IMR-90 (cell line): ENCODE data around the gene KRTAP10-10.

Experiments used
- CEBPB ChIP-seq: IDR thresholded peaks from 2 replicates; pipeline ENCODE4 v1.6.1; 2012; ENCODE audit warnings: low read depth, low read length, improper control_type of control experiment
- CHD1 ChIP-seq: IDR thresholded peaks from 2 replicates; pipeline ENCODE4 v1.6.1; 2012; ENCODE audit warnings: low read depth, low read length, improper control_type of control experiment
- MAZ ChIP-seq: IDR thresholded peaks from 2 replicates; pipeline ENCODE4 v1.6.1; 2012; ENCODE audit warnings: low read depth, mild to moderate bottlenecking, low read length, improper control_type of control experiment, moderate library complexity, borderline replicate concordance
- MXI1 ChIP-seq: IDR thresholded peaks from 2 replicates; pipeline ENCODE4 v1.6.1; 2012; ENCODE audit warnings: low read depth, mild to moderate bottlenecking, low read length, moderate library complexity, borderline replicate concordance
- NFE2L2 ChIP-seq: fragments of 150-350 bp; IDR thresholded peaks from 2 replicates; pipeline ENCODE4 v1.6.1; 2016; ENCODE audit warnings: low read depth, mild to moderate bottlenecking, low read length
- POLR2A ChIP-seq: IDR thresholded peaks from 2 replicates; pipeline ENCODE4 v1.6.1; 2012; ENCODE audit warnings: mild to moderate bottlenecking, low read depth, low read length
- RAD21 ChIP-seq: IDR thresholded peaks from 2 replicates; pipeline ENCODE4 v1.6.1; 2012; ENCODE audit warnings: low read length, improper control_type of control experiment
- RFX5 ChIP-seq: IDR thresholded peaks from 2 replicates; pipeline ENCODE4 v1.8.0; 2012; ENCODE audit warnings: low read depth, mild to moderate bottlenecking, low read length, moderate library complexity
- SMC3 ChIP-seq: fragments of 150-350 bp; IDR thresholded peaks from 2 replicates; pipeline ENCODE4 v1.6.1; 2016; ENCODE audit warnings: low read depth, mild to moderate bottlenecking, antibody characterized with exemption, low read length, moderate library complexity
- TF ChIP-seq, protein P1 (sequence below): conservative IDR thresholded peaks from 2 replicates; pipeline ENCODE4 v1.5.1; 2012; ENCODE audit warnings: mild to moderate bottlenecking, low read depth, low read length, improper control_type of control experiment
- TF ChIP-seq, protein P2 (sequence below): fragments of 150-350 bp; IDR thresholded peaks from 2 replicates; pipeline ENCODE4 v1.6.1; 2016; ENCODE audit warnings: low read depth, mild to moderate bottlenecking, low read length, moderate library complexity, borderline replicate concordance
- TF ChIP-seq, protein P3 (sequence below): fragments of 150-350 bp; IDR thresholded peaks from 2 replicates; pipeline ENCODE4 v1.6.1; 2017; ENCODE audit warnings: mild to moderate bottlenecking, antibody characterized with exemption, low read length, low read depth

DNA sequence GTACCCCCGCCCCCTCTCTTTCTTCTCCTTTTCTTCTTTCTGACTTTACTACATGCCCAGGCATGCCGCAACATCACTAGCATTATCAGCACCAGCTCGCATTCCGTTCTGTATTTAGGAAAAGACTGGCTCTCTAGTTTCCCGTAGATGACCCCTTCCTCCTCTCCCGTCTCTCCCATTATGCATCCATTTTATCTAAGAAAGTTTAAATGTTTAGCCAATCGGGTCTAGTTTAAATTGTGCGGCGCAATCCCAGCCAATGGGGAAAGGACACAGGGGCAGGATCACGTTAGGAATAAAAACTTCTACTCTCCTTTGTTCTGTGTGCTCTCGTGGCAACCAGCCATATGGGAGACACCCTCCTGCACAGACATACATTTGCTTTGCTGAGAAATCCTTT lies 39.1 kb upstream of the KRTAP10-10 start:
- TF ChIP-seq, protein P1, sequence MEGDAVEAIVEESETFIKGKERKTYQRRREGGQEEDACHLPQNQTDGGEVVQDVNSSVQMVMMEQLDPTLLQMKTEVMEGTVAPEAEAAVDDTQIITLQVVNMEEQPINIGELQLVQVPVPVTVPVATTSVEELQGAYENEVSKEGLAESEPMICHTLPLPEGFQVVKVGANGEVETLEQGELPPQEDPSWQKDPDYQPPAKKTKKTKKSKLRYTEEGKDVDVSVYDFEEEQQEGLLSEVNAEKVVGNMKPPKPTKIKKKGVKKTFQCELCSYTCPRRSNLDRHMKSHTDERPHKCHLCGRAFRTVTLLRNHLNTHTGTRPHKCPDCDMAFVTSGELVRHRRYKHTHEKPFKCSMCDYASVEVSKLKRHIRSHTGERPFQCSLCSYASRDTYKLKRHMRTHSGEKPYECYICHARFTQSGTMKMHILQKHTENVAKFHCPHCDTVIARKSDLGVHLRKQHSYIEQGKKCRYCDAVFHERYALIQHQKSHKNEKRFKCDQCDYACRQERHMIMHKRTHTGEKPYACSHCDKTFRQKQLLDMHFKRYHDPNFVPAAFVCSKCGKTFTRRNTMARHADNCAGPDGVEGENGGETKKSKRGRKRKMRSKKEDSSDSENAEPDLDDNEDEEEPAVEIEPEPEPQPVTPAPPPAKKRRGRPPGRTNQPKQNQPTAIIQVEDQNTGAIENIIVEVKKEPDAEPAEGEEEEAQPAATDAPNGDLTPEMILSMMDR: no peak
- TF ChIP-seq POLR2A: no peak
- TF ChIP-seq CHD1: no peak
- TF ChIP-seq NFE2L2: no peak
- TF ChIP-seq, protein P2, sequence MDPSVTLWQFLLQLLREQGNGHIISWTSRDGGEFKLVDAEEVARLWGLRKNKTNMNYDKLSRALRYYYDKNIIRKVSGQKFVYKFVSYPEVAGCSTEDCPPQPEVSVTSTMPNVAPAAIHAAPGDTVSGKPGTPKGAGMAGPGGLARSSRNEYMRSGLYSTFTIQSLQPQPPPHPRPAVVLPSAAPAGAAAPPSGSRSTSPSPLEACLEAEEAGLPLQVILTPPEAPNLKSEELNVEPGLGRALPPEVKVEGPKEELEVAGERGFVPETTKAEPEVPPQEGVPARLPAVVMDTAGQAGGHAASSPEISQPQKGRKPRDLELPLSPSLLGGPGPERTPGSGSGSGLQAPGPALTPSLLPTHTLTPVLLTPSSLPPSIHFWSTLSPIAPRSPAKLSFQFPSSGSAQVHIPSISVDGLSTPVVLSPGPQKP: no peak
- TF ChIP-seq SMC3: no peak
- TF ChIP-seq, protein P3, sequence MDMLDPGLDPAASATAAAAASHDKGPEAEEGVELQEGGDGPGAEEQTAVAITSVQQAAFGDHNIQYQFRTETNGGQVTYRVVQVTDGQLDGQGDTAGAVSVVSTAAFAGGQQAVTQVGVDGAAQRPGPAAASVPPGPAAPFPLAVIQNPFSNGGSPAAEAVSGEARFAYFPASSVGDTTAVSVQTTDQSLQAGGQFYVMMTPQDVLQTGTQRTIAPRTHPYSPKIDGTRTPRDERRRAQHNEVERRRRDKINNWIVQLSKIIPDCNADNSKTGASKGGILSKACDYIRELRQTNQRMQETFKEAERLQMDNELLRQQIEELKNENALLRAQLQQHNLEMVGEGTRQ: no peak
- TF ChIP-seq RFX5: no peak
- no peak for TF ChIP-seq RAD21
- TF ChIP-seq MAZ: no peak
- TF ChIP-seq MXI1: no peak
- no peak for TF ChIP-seq CEBPB
